Measurements from ENCODE around the gene TMEM100.

- no peak for TF ChIP-seq CTCF (IDR thresholded peaks at IDR 0.05 in 4 of 5, conservative IDR thresholded peaks at IDR 0.05 in 1 of 5)
- TF ChIP-seq POLR2A (IDR thresholded peaks at IDR 0.05): no peak
Measured at GRCh38 chr17:55763856-55764255, 41.2 kb upstream of the TMEM100 start.
